H1 (cell line): ENCODE data around the gene HOXA11. TPM values are rescaled to one million over a fixed set of nuclear protein-coding genes. Genes with fewer than 3 reads are reported as not detected.

ENCODE experiments used
- CTCF ChIA-PET: fragments of 300-600 bp; sonication (Branson Sonifier 250); formaldehyde crosslinking; loops from one replicate; lab custom pipeline; 2021; ENCODE audit not compliant: partially characterized antibody; lab: Charles Lee
- POLR2A ChIA-PET: fragments of 300-600 bp; sonication (Branson Sonifier 250); formaldehyde crosslinking; loops from one replicate; lab custom pipeline; 2021; ENCODE audit warnings: inconsistent platforms; ENCODE audit not compliant: partially characterized antibody; lab: Charles Lee
- DNase-seq, 2 experiments: peaks; one replicate each; pipeline versions ENCODE4 v3.0.0 to v3.0.0-alpha.2; 2010 to 2022; ENCODE audit warnings: low spot score in 2 of 2, low read depth in 1 of 2, mixed read lengths in 1 of 2
- FAIRE-seq: peaks from 2 replicates; lab custom pipeline; 2011; peaks lifted over from hg19 to GRCh38; lab: Jason Lieb, UNC
- H2AFZ ChIP-seq: 2 replicates; pipeline ENCODE4 v1.8.1; 2012; ENCODE audit warnings: low read length, inconsistent platforms
- H2AK5ac ChIP-seq: 2 replicates; pipeline ENCODE4 v1.6.1; 2013; ENCODE audit warnings: low read depth, low read length
- H2BK120ac ChIP-seq: replicated peaks from 2 replicates; pipeline ENCODE3; 2013; ENCODE audit warnings: low read depth, low read length, inconsistent platforms
- H2BK12ac ChIP-seq: 2 replicates; pipeline ENCODE4 v1.6.1; 2013; ENCODE audit warnings: low read depth, low read length
- H2BK15ac ChIP-seq: 2 replicates; pipeline ENCODE4 v1.6.1; 2013; ENCODE audit warnings: low read length
- H2BK20ac ChIP-seq: 2 replicates; pipeline ENCODE4 v1.6.1; 2013; ENCODE audit warnings: low read length
- H2BK5ac ChIP-seq: 2 replicates; pipeline ENCODE4 v1.6.1; 2013; ENCODE audit warnings: low read depth, low read length
- H3K14ac ChIP-seq: 2 replicates; pipeline ENCODE4 v1.6.1; 2013; ENCODE audit warnings: inconsistent platforms; ENCODE audit not compliant: insufficient read length
- H3K18ac ChIP-seq: 2 replicates; pipeline ENCODE4 v1.6.1; 2013; ENCODE audit warnings: low read length; ENCODE audit errors: extremely low read depth
- H3K23ac ChIP-seq: 2 replicates; pipeline ENCODE4 v1.6.1; 2013; ENCODE audit warnings: inconsistent platforms; ENCODE audit not compliant: insufficient read length
- H3K23me2 ChIP-seq: 2 replicates; pipeline ENCODE4 v1.6.1; 2013; ENCODE audit warnings: low read depth, low read length
- H3K27ac ChIP-seq: 2 replicates; pipeline ENCODE4 v1.6.1; 2011; ENCODE audit warnings: low read depth, low read length, inconsistent platforms
- H3K27me3 ChIP-seq, 4 experiments: replicated peaks in 1 of 4; 1 replicate in 1 of 4; 2 replicates in 3 of 4; pipeline versions ENCODE4 v1.6.1 to v1.8.1; 2011 to 2013; ENCODE audit warnings: low read length in 3 of 4, mild to moderate bottlenecking in 3 of 4, inconsistent platforms in 2 of 4, mixed read lengths in 2 of 4, moderate library complexity in 1 of 4; ENCODE audit not compliant: control insufficient read depth in 3 of 4, insufficient read depth in 3 of 4; ENCODE audit errors: extremely low read depth in 1 of 4
- H3K36me3 ChIP-seq, 4 experiments: 2 replicates each; pipeline versions ENCODE4 v1.6.1 to v1.8.1; 2011 to 2013; ENCODE audit warnings: mild to moderate bottlenecking in 4 of 4, low read length in 3 of 4, moderate library complexity in 2 of 4, control low read depth in 1 of 4, inconsistent platforms in 1 of 4; ENCODE audit not compliant: insufficient read depth in 4 of 4, control insufficient read depth in 2 of 4
- H3K4ac ChIP-seq: replicated peaks from 2 replicates; pipeline ENCODE3; 2013; ENCODE audit warnings: low read length, low read depth, mixed read lengths, inconsistent platforms; ENCODE audit not compliant: insufficient read length
- H3K4me1 ChIP-seq, 4 experiments: replicated peaks in 1 of 4; 1 replicate in 1 of 4; 2 replicates in 3 of 4; pipeline versions ENCODE4 v1.6.1 to v1.8.1; 2011 to 2013; ENCODE audit warnings: low read length in 3 of 4, inconsistent platforms in 2 of 4, mixed read lengths in 1 of 4; ENCODE audit not compliant: insufficient read depth in 4 of 4, control insufficient read depth in 3 of 4
- H3K4me2 ChIP-seq, 2 experiments: 2 replicates each; pipeline versions ENCODE4 v1.6.1 to v1.8.1; 2011 to 2013; ENCODE audit warnings: low read depth in 2 of 2, low read length in 2 of 2, control low read depth in 1 of 2, inconsistent platforms in 1 of 2, mild to moderate bottlenecking in 1 of 2; ENCODE audit not compliant: insufficient read depth in 1 of 2
- H3K4me3 ChIP-seq, 4 experiments: fragments of 200-600, 300-600 bp in 1 of 4; sonication (generic), shearing (Covaris generic), sonication (Bioruptor Twin) in 1 of 4; 2 replicates each; pipeline versions ENCODE4 v1.5.1 to v1.8.1; 2011 to 2016; ENCODE audit warnings: low read length in 4 of 4, low read depth in 3 of 4, control low read depth in 2 of 4, inconsistent platforms in 2 of 4, mild to moderate bottlenecking in 2 of 4, mixed read lengths in 1 of 4, moderate library complexity in 1 of 4; ENCODE audit not compliant: insufficient read depth in 2 of 4; ENCODE audit errors: extremely low read depth in 1 of 4
- H3K56ac ChIP-seq: replicated peaks from 2 replicates; pipeline ENCODE3; 2013; ENCODE audit warnings: low read depth, mild to moderate bottlenecking, mixed read lengths, low read length, inconsistent platforms; ENCODE audit not compliant: insufficient read length
- H3K79me1 ChIP-seq: 2 replicates; pipeline ENCODE4 v1.6.1; 2013; ENCODE audit warnings: low read depth, low read length, control low read depth
- H3K79me2 ChIP-seq, 2 experiments: 2 replicates each; pipeline versions ENCODE4 v1.6.1 to v1.8.1; 2012 to 2013; ENCODE audit warnings: low read length in 2 of 2, mild to moderate bottlenecking in 2 of 2, inconsistent platforms in 1 of 2; ENCODE audit not compliant: insufficient read depth in 2 of 2, control insufficient read depth in 1 of 2
- H3K9ac ChIP-seq, 4 experiments: replicated peaks in 1 of 4; 1 replicate in 1 of 4; 2 replicates in 3 of 4; pipeline versions ENCODE4 v1.6.1 to v1.8.1; 2011 to 2013; ENCODE audit warnings: low read depth in 3 of 4, low read length in 3 of 4, control low read depth in 2 of 4, mild to moderate bottlenecking in 2 of 4, moderate library complexity in 2 of 4, inconsistent platforms in 1 of 4; ENCODE audit errors: extremely low read depth in 1 of 4
- H3K9me3 ChIP-seq, 2 experiments: 2 replicates each; pipeline versions ENCODE4 v1.6.1 to v1.8.1; 2012 to 2013; ENCODE audit warnings: mild to moderate bottlenecking in 2 of 2, moderate library complexity in 2 of 2, control low read depth in 1 of 2, inconsistent platforms in 1 of 2, low read depth in 1 of 2, low read length in 1 of 2, mixed read lengths in 1 of 2; ENCODE audit not compliant: insufficient read depth in 2 of 2
- H4K20me1 ChIP-seq, 2 experiments: replicated peaks in 1 of 2; 2 replicates each; pipeline versions ENCODE3 to v1.8.1; 2011 to 2013; ENCODE audit warnings: inconsistent platforms in 2 of 2, low read length in 2 of 2, mild to moderate bottlenecking in 1 of 2; ENCODE audit not compliant: insufficient read depth in 2 of 2, control insufficient read depth in 1 of 2
- H4K5ac ChIP-seq: 2 replicates; pipeline ENCODE4 v1.6.1; 2013; ENCODE audit warnings: low read length, low read depth, mixed read lengths, inconsistent platforms; ENCODE audit not compliant: insufficient read length
- H4K8ac ChIP-seq: 2 replicates; pipeline ENCODE4 v1.8.0; 2013; ENCODE audit warnings: mild to moderate bottlenecking, moderate library complexity, low read length, inconsistent platforms; ENCODE audit not compliant: insufficient read depth; ENCODE audit errors: extremely low read depth
- H4K91ac ChIP-seq: replicated peaks from 2 replicates; pipeline ENCODE3; 2013; ENCODE audit warnings: low read length, mixed read lengths, inconsistent platforms; ENCODE audit not compliant: insufficient read length
- CEBPB ChIP-seq: IDR thresholded peaks from 2 replicates; pipeline ENCODE4 v1.6.1; 2012; ENCODE audit warnings: low read depth, low read length
- CHD2 ChIP-seq: IDR thresholded peaks from 2 replicates; pipeline ENCODE4 v1.6.1; 2012; ENCODE audit warnings: low read length, improper control_type of control experiment
- CTBP2 ChIP-seq: IDR thresholded peaks from 2 replicates; pipeline ENCODE4 v1.7.0; 2011; ENCODE audit warnings: borderline replicate concordance, mild to moderate bottlenecking, moderate library complexity, mixed read lengths, low read length; ENCODE audit not compliant: insufficient read depth, insufficient read length
- GABPA ChIP-seq: IDR thresholded peaks from 2 replicates; pipeline ENCODE4 v1.6.1; 2011; ENCODE audit warnings: mild to moderate bottlenecking, low read length, moderate library complexity, borderline replicate concordance; ENCODE audit not compliant: insufficient read depth
- HDAC2 ChIP-seq, 2 experiments: fragments of 300-600 bp in 1 of 2; sonication (generic) in 1 of 2; IDR thresholded peaks; 2 replicates each; pipeline ENCODE4 v1.6.1; 2011 to 2012; ENCODE audit warnings: low read depth in 2 of 2, low read length in 2 of 2, mild to moderate bottlenecking in 2 of 2, moderate library complexity in 2 of 2, borderline replicate concordance in 1 of 2, inconsistent platforms in 1 of 2
- JUND ChIP-seq: IDR thresholded peaks from 2 replicates; pipeline ENCODE4 v1.6.1; 2011; ENCODE audit warnings: mild to moderate bottlenecking, improper control_type of control experiment, low read length
- PHF8 ChIP-seq: fragments of 200-600 bp; sonication (generic); conservative IDR thresholded peaks from 2 replicates; pipeline ENCODE4 v1.7.1; 2012; ENCODE audit warnings: low read depth, mild to moderate bottlenecking, inconsistent platforms, low read length, moderate library complexity
- POU5F1 ChIP-seq: IDR thresholded peaks from 2 replicates; pipeline ENCODE4 v1.6.1; 2011; ENCODE audit warnings: low read depth, mild to moderate bottlenecking, low read length, moderate library complexity
- RXRA ChIP-seq: IDR thresholded peaks from 2 replicates; pipeline ENCODE4 v1.6.1; 2011; ENCODE audit warnings: low read depth, mild to moderate bottlenecking, low read length, moderate library complexity; ENCODE audit not compliant: insufficient read depth
- SAP30 ChIP-seq: fragments of 300-600 bp; sonication (generic); IDR thresholded peaks from 2 replicates; pipeline ENCODE4 v1.7.1; 2012; ENCODE audit warnings: low read length, moderate library complexity, mild to moderate bottlenecking, inconsistent platforms; ENCODE audit not compliant: insufficient read depth, insufficient replicate concordance
- SIRT6 ChIP-seq: IDR thresholded peaks from one replicate; pipeline ENCODE4 v1.7.1; 2012; ENCODE audit warnings: low read length, inconsistent platforms
- SIX5 ChIP-seq: IDR thresholded peaks from 2 replicates; pipeline ENCODE4 v1.6.1; 2011; ENCODE audit warnings: mild to moderate bottlenecking, low read depth, low read length
- SUZ12 ChIP-seq: fragments of 200-600 bp; sonication (generic); IDR thresholded peaks from 2 replicates; pipeline ENCODE4 v1.6.1; 2012; ENCODE audit warnings: mild to moderate bottlenecking, inconsistent platforms, low read length, moderate library complexity, mixed read lengths
- WGBS, 2 experiments: shearing (Covaris generic) in 1 of 2; methylation state at CpG; one replicate each; pipeline versions ENCODE4 v1.1.6 to v1.1.7; 2013 to 2015; ENCODE audit warnings: low lambda C conversion rate in 2 of 2, mixed read lengths in 2 of 2, inconsistent platforms in 1 of 2, low coverage in 1 of 2, missing lambda C conversion rate in 1 of 2; ENCODE audit not compliant: insufficient replicate concordance in 2 of 2, insufficient coverage in 1 of 2, insufficient read length in 1 of 2; ENCODE audit errors: extremely low coverage in 1 of 2, missing lambda C conversion rate in 1 of 2; 5-methylcytosine and 5-hydroxymethylcytosine counted together
- polyA plus RNA-seq, 7 experiments: library from polyadenylated mRNA; depleted of rRNA in 3 of 7; stranded (reverse) in 5 of 7; unstranded in 2 of 7; fragments of >200 nt in 5 of 7; fragments of 200-250 nt in 2 of 7; gene quantifications; 1 replicate in 5 of 7; 2 replicates in 1 of 7; 4 replicates in 1 of 7; pipeline versions ENCODE4 v1.2.1 to v1.2.3, GENCODE V29; 2011 to 2013; ENCODE audit warnings: missing spikeins in 2 of 7, mixed read lengths in 2 of 7
- total RNA-seq: library from RNA; stranded (reverse); fragmentation: NEBNext Ultra II Directional; extraction: Animal tissue kit (Norgen Biotek cat#: 25700); gene quantifications from 2 replicates; pipeline ENCODE4 v1.2.1, GENCODE V29; 2021

HOXA11 gene
- total and polyA plus RNA-seq, 2 of the 8 experiments (the other 6 are each of a cell fraction or from before 2014, with no cell fraction given): not detected

DNA sequence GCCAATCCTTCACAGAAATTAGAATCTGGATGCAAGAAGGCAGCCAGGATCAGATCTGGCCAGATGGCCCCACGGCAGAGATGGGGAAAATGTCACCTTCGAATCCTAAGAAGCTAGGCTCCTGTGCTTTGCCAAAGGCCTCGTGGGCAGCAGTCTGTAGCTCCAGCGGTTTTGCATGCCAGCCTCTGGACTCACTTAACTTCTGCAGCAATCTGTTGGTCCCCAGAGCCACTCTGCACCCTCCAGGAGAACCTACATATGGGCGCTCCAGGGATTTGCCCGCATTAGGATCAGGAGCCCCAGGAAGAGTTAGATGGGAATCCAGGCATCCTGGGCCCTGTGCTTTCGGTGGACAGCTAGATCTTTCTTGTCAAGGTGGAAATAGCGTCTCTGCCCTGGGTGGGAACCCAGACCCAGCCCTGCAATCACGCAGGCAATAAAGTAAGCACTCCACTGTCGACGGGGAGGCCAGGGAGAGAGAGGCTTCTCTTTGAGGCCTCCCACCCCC is 25.0 kb upstream of the HOXA11 start:
- Histone ChIP-seq H4K5ac (no peak overlapping the region), H3K23me2 (no peaks in the 10 kb centered on the region; the same call in 1 of the 2 replicates), H4K8ac (no peak overlapping the region), H3K9ac (no peak overlapping the region), H2AK5ac (no peak overlapping the region), H2AFZ (no peak overlapping the region), H2BK5ac (no peak overlapping the region), H2BK120ac (no peak overlapping the region), H2BK20ac (no peak overlapping the region), H4K91ac (no peak overlapping the region), H4K20me1 (peaks cover 15 to 33% of the 10 kb centered on the region in 2 experiments), H3K36me3 (peaks cover 0 to 5% (median 0%) of the 10 kb centered on the region in 4 experiments; a peak in 1 of 8 replicates), H3K79me2 (no peaks in the 10 kb centered on the region), H3K4ac (no peak overlapping the region), H3K9me3 (no peaks in the 10 kb centered on the region), H3K4me1 (peaks cover 6 to 17% (median 12%) of the 10 kb centered on the region in 4 experiments), H2BK12ac (no peak overlapping the region), H3K14ac (no peak overlapping the region), H3K56ac (no peak overlapping the region), H3K4me2 (no peak overlapping the region), H3K79me1 (no peaks in the 10 kb centered on the region), H3K27me3 (peaks cover 96 to 100% (median 99%) of the 10 kb centered on the region in 4 experiments), H3K18ac (no peak overlapping the region), H3K23ac (no peak overlapping the region), H3K4me3 (no peak overlapping the region), H3K27ac (no peak overlapping the region), H2BK15ac (no peak overlapping the region)
- no peak for DNase-seq
- FAIRE-seq: no peak
- 47% methylated on average over 11 of the region's 11 CpGs; no CpG with 5 or more reads in 1 of the 2 experiments for WGBS, 2 experiments
- ChIA-PET POLR2A (interaction anchor here (1.0 kb wide), 1 partner anchor 17 kb away, joined by 3 read pairs; no protein-coding TSS in a partner anchor), CTCF (interaction anchor here (0.7 to 6.6 kb wide), 31 partner anchors 8 to 883 kb away, joined by 3 to 64 read pairs (median 4); partner anchors contain the start of genes EVX1, HOXA11, HOXA13 and HOXA7)
- no peak for TF ChIP-seq SUZ12
- TF ChIP-seq PHF8: no peak
- TF ChIP-seq CHD2: no peak
- TF ChIP-seq CTBP2: no peak
- no peak for TF ChIP-seq HDAC2 (IDR thresholded peaks at IDR 0.05; ENCODE audit: borderline replicate concordance in 1 of 2, low read depth in 2 of 2, low read length in 2 of 2)
- TF ChIP-seq JUND: no peak
- TF ChIP-seq POU5F1: no peak
- no peak for TF ChIP-seq SIRT6
- no peak for TF ChIP-seq CEBPB
- no peak for TF ChIP-seq RXRA
- TF ChIP-seq GABPA: no peak
- no peak for TF ChIP-seq SAP30
- no peak for TF ChIP-seq SIX5
